DMS 273 (cell line): ENCODE data around the gene SEMA3F.

Source experiments
- DNase-seq: peaks from one replicate; lab custom pipeline; 2025; ENCODE audit not compliant: unreplicated experiment; lab: John Stamatoyannopoulos, UW

The SEMA3F gene

GRCh38 chr3:50169232-50169832, 14.2 kb downstream of the SEMA3F start:
- DNase-seq: no peak

GRCh38 chr3:50169858-50170257, 14.7 kb downstream of the SEMA3F start:
- no peak for DNase-seq

- DNase-seq: no peak
These were observed 15.6 kb downstream of the SEMA3F start for GRCh38 chr3:50170689-50171088.

GRCh38 chr3:50171540-50172301, 16.6 kb downstream of the SEMA3F start:
- DNase-seq: no peak

- DNase-seq: no peak
These were observed 17.6 kb downstream of the SEMA3F start for GRCh38 chr3:50172626-50173220.

GRCh38 chr3:50173685-50174516, 18.8 kb downstream of the SEMA3F start:
- no peak for DNase-seq

- no peak for DNase-seq
These were observed 19.4 kb downstream of the SEMA3F start for GRCh38 chr3:50174517-50174895.

- DNase-seq: no peak
These were observed 19.9 kb downstream of the SEMA3F start for GRCh38 chr3:50174947-50175524.

- DNase-seq: no peak
These were observed 22.2 kb downstream of the SEMA3F start for GRCh38 chr3:50177346-50177745.

GRCh38 chr3:50179710-50180109, 24.6 kb downstream of the SEMA3F start:
- no peak for DNase-seq

GRCh38 chr3:50181985-50182384, 26.9 kb downstream of the SEMA3F start:
- DNase-seq: no peak

- no peak for DNase-seq
These were observed 27.5 kb downstream of the SEMA3F start for GRCh38 chr3:50182533-50183099.

- DNase-seq: no peak
These were observed 28.6 kb downstream of the SEMA3F start for GRCh38 chr3:50183755-50184154.

- no peak for DNase-seq
These were observed 29.3 kb downstream of the SEMA3F start for GRCh38 chr3:50184242-50184978.

GRCh38 chr3:50185230-50185629, 30.1 kb downstream of the SEMA3F start:
- no peak for DNase-seq

GRCh38 chr3:50186096-50186495, 31.0 kb downstream of the SEMA3F start:
- no peak for DNase-seq

GRCh38 chr3:50187750-50188149, 32.6 kb downstream of the SEMA3F start:
- no peak for DNase-seq

GRCh38 chr3:50189274-50189673, 34.1 kb downstream of the SEMA3F start:
- DNase-seq: peak; percentile 87

GRCh38 chr3:50189989-50190388, 34.9 kb downstream of the SEMA3F start:
- no peak for DNase-seq
